ENCODE measurements around the gene GLB1L2.

GLB1L2 gene

GRCh38 chr11:134406264-134407185, 74.7 kb downstream of the GLB1L2 start:
- no peak for DNase-seq (ENCODE audit: low spot score)

GRCh38 chr11:134407321-134407828, 75.6 kb downstream of the GLB1L2 start:
- no peak for DNase-seq (ENCODE audit: low spot score)

- no peak for DNase-seq (ENCODE audit: low spot score)
Measured at GRCh38 chr11:134407923-134408322, 76.1 kb downstream of the GLB1L2 start.

GRCh38 chr11:134409552-134410429, 78.0 kb downstream of the GLB1L2 start:
- DNase-seq (ENCODE audit: low spot score): no peak

- DNase-seq (ENCODE audit: low spot score): no peak
Measured at GRCh38 chr11:134410766-134411165, 79.0 kb downstream of the GLB1L2 start.

- DNase-seq (ENCODE audit: low spot score): no peak
Measured at GRCh38 chr11:134412203-134413042, 80.6 kb downstream of the GLB1L2 start, which contains the start of gene B3GAT1. B3GAT1 (minus strand) TSS chr11:134412242; CDS start chr11:134387659, 24,583 bp downstream.

GRCh38 chr11:134413043-134413825, 81.4 kb downstream of the GLB1L2 start:
- no peak for DNase-seq (ENCODE audit: low spot score)

GRCh38 chr11:134413826-134414731, 82.3 kb downstream of the GLB1L2 start:
- DNase-seq (ENCODE audit: low spot score): no peak

- no peak for DNase-seq (ENCODE audit: low spot score)
Measured at GRCh38 chr11:134414766-134415765, 83.3 kb downstream of the GLB1L2 start.

- DNase-seq (ENCODE audit: low spot score): no peak
Measured at GRCh38 chr11:134416726-134417125, 84.9 kb downstream of the GLB1L2 start.

GRCh38 chr11:134417871-134418840, 86.4 kb downstream of the GLB1L2 start:
- no peak for DNase-seq (ENCODE audit: low spot score)

- no peak for DNase-seq (ENCODE audit: low spot score)
Measured at GRCh38 chr11:134423106-134423505, 91.3 kb downstream of the GLB1L2 start.

- no peak for DNase-seq (ENCODE audit: low spot score)
Measured at GRCh38 chr11:134425413-134425812, 93.6 kb downstream of the GLB1L2 start.

All from hepatic stellate cell (primary cell).